Muscle of back (tissue), 11 donors: Measurements from ENCODE around the gene RPUSD3. TPM values are rescaled to one million over a fixed set of nuclear protein-coding genes. Genes with fewer than 3 reads are reported as not detected.
"Not testable (repeated sequence)": the region's sequence is repeated elsewhere in the genome, so short reads cannot be mapped to it uniquely, and the experiment has no call there.

Experiments used
- DNase-seq, 3 donors: peaks; one replicate each; pipeline versions ENCODE4 v3.0.0 to v3.0.0-alpha.2; 2013
- polyA plus RNA-seq, 10 donors: library from polyadenylated mRNA; unstranded; fragments of 120-200 nt; gene quantifications; one replicate each; pipeline ENCODE4 v1.2.1, GENCODE V29; 2013; ENCODE audit not compliant: insufficient read length in 10 of 10

Gene RPUSD3
- polyA plus RNA-seq, 10 donors = 22.9 to 32.7 (median 27.8) TPM

GRCh38 chr3:9869955-9870354, 26.1 kb upstream of the RPUSD3 start:
- DNase-seq = no peak

- DNase-seq = no peak
These were observed 23.3 kb upstream of the RPUSD3 start for GRCh38 chr3:9867106-9867505.

- peak in 1 of 3 donors; percentile 20 for DNase-seq
These were observed 22.8 kb upstream of the RPUSD3 start for GRCh38 chr3:9866639-9867038.

GRCh38 chr3:9865125-9865637, 21.4 kb upstream of the RPUSD3 start:
- not testable (repeated sequence) for DNase-seq

GRCh38 chr3:9864200-9864927, 20.6 kb upstream of the RPUSD3 start:
- peak; percentile 71 to 85 (median 75) for DNase-seq

- peak in 1 of 3 donors; percentile 25 for DNase-seq
These were observed 19.4 kb upstream of the RPUSD3 start for GRCh38 chr3:9863058-9863772.

- peak; percentile 33 to 71 (median 39) for DNase-seq
These were observed 18.7 kb upstream of the RPUSD3 start for GRCh38 chr3:9862391-9863057.

GRCh38 chr3:9861626-9862130, 17.9 kb upstream of the RPUSD3 start:
- no peak for DNase-seq

- DNase-seq = no peak
These were observed 17.4 kb upstream of the RPUSD3 start for GRCh38 chr3:9861201-9861600.

- no peak for DNase-seq
These were observed 15.8 kb upstream of the RPUSD3 start for GRCh38 chr3:9859530-9860025.

GRCh38 chr3:9855594-9855993, 11.8 kb upstream of the RPUSD3 start:
- DNase-seq = no peak

- DNase-seq = not testable (repeated sequence)
These were observed 10.6 kb upstream of the RPUSD3 start for GRCh38 chr3:9854291-9854940.

- no peak for DNase-seq
These were observed 8.7 kb upstream of the RPUSD3 start for GRCh38 chr3:9852528-9852927.

- DNase-seq = not testable (repeated sequence)
These were observed 8.1 kb upstream of the RPUSD3 start for GRCh38 chr3:9851926-9852325.

- DNase-seq = not testable (repeated sequence)
These were observed 7.6 kb upstream of the RPUSD3 start for GRCh38 chr3:9851383-9851782.

- DNase-seq = peak in 1 of 3 donors; percentile 41
These were observed 5.1 kb upstream of the RPUSD3 start for GRCh38 chr3:9848860-9849259.

- DNase-seq = not testable (repeated sequence)
These were observed 4.1 kb upstream of the RPUSD3 start for GRCh38 chr3:9847870-9848269.

GRCh38 chr3:9846931-9847488, 3.2 kb upstream of the RPUSD3 start:
- no peak for DNase-seq

- no peak for DNase-seq
These were observed 2.4 kb upstream of the RPUSD3 start for GRCh38 chr3:9846231-9846630.

- DNase-seq = no peak
These were observed 2.8 kb downstream of the RPUSD3 start for GRCh38 chr3:9841015-9841414.

- no peak for DNase-seq
These were observed 5.0 kb downstream of the RPUSD3 start for GRCh38 chr3:9838856-9839255.
